Right lobe of liver (tissue), 4 donors: Measurements from ENCODE around the gene MALAT1.

Experiments
- CTCF ChIP-seq, 4 donors: fragments of 200-600 bp in 3 of 4; fragments of 450-650 bp in 1 of 4; IDR thresholded peaks; one replicate each; pipeline versions ENCODE4 v1.5.1 to v1.8.0; 2016 to 2022; ENCODE audit warnings: antibody characterized with exemption in 4 of 4, mild to moderate bottlenecking in 2 of 4
- POLR2A ChIP-seq: fragments of 450-650 bp; IDR thresholded peaks from one replicate; pipeline ENCODE4 v1.6.1; 2017; ENCODE audit warnings: antibody characterized with exemption, mild to moderate bottlenecking
- donor health status: DM: no; HTN: no; CAD: no.
- donor health status: DM: no; HTN: no; CAD: no.
- donor health status: DM: no; HTN: yes; CAD: no.

GRCh38 chr11:65554057-65554818 lies 55.4 kb downstream of the MALAT1 start:
- no peak for TF ChIP-seq POLR2A
- no peak for TF ChIP-seq CTCF (IDR thresholded peaks at IDR 0.05)
